Measurements from ENCODE around the gene PFN1. TPM values are rescaled to one million over a fixed set of nuclear protein-coding genes. Genes with fewer than 3 reads are reported as not detected.
"Not testable (repeated sequence)": the region's sequence is repeated elsewhere in the genome, so short reads cannot be mapped to it uniquely, and the experiment has no call there.

PFN1 gene
- total RNA-seq, 2 experiments from 2014 or later, result 1,726 to 1,759 TPM

GRCh38 chr17:4928881-4929280, 19.4 kb downstream of the PFN1 start:
- H3K27me3 Mint-ChIP-seq, result no peaks in the 10 kb centered on the region
- H3K36me3 Mint-ChIP-seq (ENCODE audit: low read depth), result peaks cover 14% of the 10 kb centered on the region
- no peak for TF ChIP-seq CTCF (IDR thresholded peaks at IDR 0.05)
- DNase-seq (no peak), ATAC-seq (no peak)
- intact Hi-C loops (cut with micrococcal nuclease), result no loop called here
- POLR2A ChIA-PET, result interaction anchor here (2.9 kb wide), 1 partner anchor 10 kb away, joined by 10 read pairs; the partner anchor contains the start of genes RNF167 and SLC25A11
- peaks cover 4% of the 10 kb centered on the region for H3K4me1 Mint-ChIP-seq (ENCODE audit: low read depth)
- H3K4me3 Mint-ChIP-seq, result no peak overlapping the region
- H3K9me3 Mint-ChIP-seq, result no peaks in the 10 kb centered on the region
- CTCF ChIA-PET, result interaction anchor here (1.0 kb wide), 1 partner anchor 26 kb away, joined by 3 read pairs; the partner anchor contains the start of gene CHRNE
- no peak overlapping the region for H3K27ac Mint-ChIP-seq

GRCh38 chr17:4926577-4927335, 21.6 kb downstream of the PFN1 start:
- H3K27me3 Mint-ChIP-seq; H3K4me3 Mint-ChIP-seq; H3K9me3 Mint-ChIP-seq; H3K27ac Mint-ChIP-seq; DNase-seq; H3K4me1 Mint-ChIP-seq (ENCODE audit: low read depth); ATAC-seq; intact Hi-C loops (cut with micrococcal nuclease): not testable (repeated sequence)
- peaks cover 12% of the 10 kb centered on the region for H3K36me3 Mint-ChIP-seq (ENCODE audit: low read depth)
- ChIA-PET CTCF (interaction anchor here (1.8 kb wide), 1 partner anchor 17 kb away, joined by 4 read pairs; no protein-coding TSS in a partner anchor), POLR2A (interaction anchor here (1.5 kb wide), 1 partner anchor 13 kb away, joined by 7 read pairs; the partner anchor contains the start of genes RNF167 and SLC25A11)

GRCh38 chr17:4921320-4921719, 27.0 kb downstream of the PFN1 start:
- POLR2A ChIA-PET, result interaction anchor here (3.4 kb wide), 1 partner anchor 17 kb away, joined by 19 read pairs; the partner anchor contains the start of genes RNF167 and SLC25A11
- H3K36me3 Mint-ChIP-seq (ENCODE audit: low read depth), result no peaks in the 10 kb centered on the region
- H3K9me3 Mint-ChIP-seq, result no peaks in the 10 kb centered on the region
- no peak overlapping the region for H3K27ac Mint-ChIP-seq
- DNase-seq (no peak), ATAC-seq (no peak)
- no peaks in the 10 kb centered on the region for H3K4me1 Mint-ChIP-seq (ENCODE audit: low read depth)
- no peak for TF ChIP-seq CTCF (IDR thresholded peaks at IDR 0.05)
- CTCF ChIA-PET, result interaction anchor here (0.6 kb wide), 1 partner anchor 14 kb away, joined by 3 read pairs; no protein-coding TSS in a partner anchor
- intact Hi-C loops (cut with micrococcal nuclease), result no loop called here
- H3K27me3 Mint-ChIP-seq, result no peaks in the 10 kb centered on the region
- no peak overlapping the region for H3K4me3 Mint-ChIP-seq

- Mint-ChIP-seq H3K4me1 (ENCODE audit: low read depth) (no peaks in the 10 kb centered on the region), H3K4me3 (no peak overlapping the region), H3K27ac (no peak overlapping the region), H3K9me3 (no peaks in the 10 kb centered on the region), H3K27me3 (no peaks in the 10 kb centered on the region), H3K36me3 (ENCODE audit: low read depth) (no peaks in the 10 kb centered on the region)
- DNase-seq, result no peak
- no peak for TF ChIP-seq CTCF (IDR thresholded peaks at IDR 0.05)
- CTCF ChIA-PET, result interaction anchor here (1.6 to 2.1 kb wide), 2 partner anchors 11 to 17 kb away, joined by 7 to 9 read pairs; partner anchors contain the start of gene CHRNE
- POLR2A ChIA-PET, result interaction anchor here (1.1 to 3.4 kb wide), 2 partner anchors 18 to 46 kb away, joined by 3 to 19 read pairs; partner anchors contain the start of genes RNF167, SLC25A11 and SPAG7
- intact Hi-C loops (cut with micrococcal nuclease), result no loop called here
- ATAC-seq, result no peak
Observed at GRCh38 chr17:4920351-4921048, 27.8 kb downstream of the PFN1 start.

- no peaks in the 10 kb centered on the region for H3K27me3 Mint-ChIP-seq
- no peak overlapping the region for H3K4me3 Mint-ChIP-seq
- no peaks in the 10 kb centered on the region for H3K4me1 Mint-ChIP-seq (ENCODE audit: low read depth)
- DNase-seq (no peak), ATAC-seq (no peak)
- H3K9me3 Mint-ChIP-seq, result no peaks in the 10 kb centered on the region
- CTCF ChIA-PET, result interaction anchor here (1.6 to 2.1 kb wide), 2 partner anchors 10 to 17 kb away, joined by 7 to 9 read pairs; partner anchors contain the start of gene CHRNE
- no peak overlapping the region for H3K27ac Mint-ChIP-seq
- TF ChIP-seq CTCF (IDR thresholded peaks at IDR 0.05), result no peak
- intact Hi-C loops (cut with micrococcal nuclease), result no loop called here
- POLR2A ChIA-PET, result interaction anchor here (1.1 to 3.4 kb wide), 3 partner anchors 19 to 47 kb away, joined by 3 to 19 read pairs (median 3); partner anchors contain the start of genes PFN1, RNF167, SLC25A11 and SPAG7
- H3K36me3 Mint-ChIP-seq (ENCODE audit: low read depth), result no peaks in the 10 kb centered on the region
Observed at GRCh38 chr17:4919511-4920047, 28.8 kb downstream of the PFN1 start.

GRCh38 chr17:4914551-4914950, 33.8 kb downstream of the PFN1 start:
- H3K4me1 Mint-ChIP-seq (ENCODE audit: low read depth); intact Hi-C loops (cut with micrococcal nuclease); DNase-seq; H3K27ac Mint-ChIP-seq; ATAC-seq; H3K36me3 Mint-ChIP-seq (ENCODE audit: low read depth); H3K4me3 Mint-ChIP-seq; H3K9me3 Mint-ChIP-seq; H3K27me3 Mint-ChIP-seq: not testable (repeated sequence)
- ChIA-PET CTCF (interaction anchor here (1.5 to 3.2 kb wide), 3 partner anchors 11 to 204 kb away, joined by 3 to 19 read pairs (median 4); partner anchors contain the start of genes ARRB2 and CHRNE), POLR2A (interaction anchor here (0.8 kb wide), 1 partner anchor 73 kb away, joined by 3 read pairs; the partner anchor contains the start of gene CAMTA2)

Measured in activated CD8-positive, alpha-beta T cell treated with anti-CD3 and anti-CD28 coated beads for 36 hours (primary cell).